Subcutaneous abdominal adipose tissue (tissue), 5 donors: ENCODE measurements around the gene BDH1.
"Not testable (repeated sequence)": the region's sequence is repeated elsewhere in the genome, so short reads cannot be mapped to it uniquely, and the experiment has no call there.

Experiments used
- H3K27ac ChIP-seq: one replicate; pipeline ENCODE4 v1.7.0; 2013; ENCODE audit warnings: low read depth, mild to moderate bottlenecking, inconsistent platforms, low read length, moderate library complexity
- H3K27me3 ChIP-seq, 5 donors: one replicate each; pipeline ENCODE4 v1.7.0; 2013; ENCODE audit warnings: low read length in 5 of 5, inconsistent platforms in 1 of 5; ENCODE audit not compliant: control insufficient read depth in 5 of 5, insufficient read depth in 4 of 5
- H3K36me3 ChIP-seq, 5 donors: one replicate each; pipeline ENCODE4 v1.7.0; 2013; ENCODE audit warnings: low read length in 5 of 5; ENCODE audit not compliant: control insufficient read depth in 5 of 5, insufficient read depth in 5 of 5
- H3K4me1 ChIP-seq, 5 donors: one replicate each; pipeline ENCODE4 v1.7.0; 2013; ENCODE audit warnings: low read length in 5 of 5, mild to moderate bottlenecking in 3 of 5, moderate library complexity in 1 of 5; ENCODE audit not compliant: control insufficient read depth in 5 of 5, insufficient read depth in 5 of 5
- H3K4me3 ChIP-seq, 5 donors: one replicate each; pipeline ENCODE4 v1.7.0; 2013; ENCODE audit warnings: low read length in 5 of 5, low read depth in 1 of 5
- H3K9ac ChIP-seq, 5 donors: one replicate each; pipeline ENCODE4 v1.7.0; 2013; ENCODE audit warnings: low read length in 5 of 5, mild to moderate bottlenecking in 4 of 5, moderate library complexity in 3 of 5
- H3K9me3 ChIP-seq, 5 donors: one replicate each; pipeline ENCODE4 v1.7.0; 2013; ENCODE audit warnings: low read length in 5 of 5; ENCODE audit not compliant: control insufficient read depth in 5 of 5
- donor health status: healthy.
- donor health status: healthy.
- donor health status: healthy.
- donor health status: healthy.
- donor health status: healthy.

BDH1 gene

DNA sequence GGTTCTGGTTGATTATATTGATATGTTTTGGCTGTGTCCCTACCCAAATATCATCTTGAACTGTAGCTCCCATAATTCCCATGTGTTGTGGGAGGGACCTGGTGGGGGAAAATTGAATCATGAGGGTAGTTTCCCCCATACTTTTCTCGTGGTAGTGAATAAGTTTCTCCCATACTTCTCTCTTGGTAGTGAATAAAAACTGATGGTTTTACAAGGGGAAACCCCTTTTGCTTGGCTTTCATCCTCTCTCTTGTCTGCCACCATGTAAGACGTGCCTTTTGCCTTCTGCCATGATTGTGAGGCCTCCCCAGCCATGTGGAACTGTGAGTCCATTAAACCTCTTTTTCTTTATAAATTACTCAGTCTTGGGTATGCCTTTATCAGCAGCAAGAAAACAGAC is 13.7 kb upstream of the BDH1 start:
- not testable (repeated sequence) for H3K9me3 ChIP-seq, H3K9ac ChIP-seq, H3K36me3 ChIP-seq, H3K27me3 ChIP-seq, H3K27ac ChIP-seq, H3K4me3 ChIP-seq, H3K4me1 ChIP-seq

DNA sequence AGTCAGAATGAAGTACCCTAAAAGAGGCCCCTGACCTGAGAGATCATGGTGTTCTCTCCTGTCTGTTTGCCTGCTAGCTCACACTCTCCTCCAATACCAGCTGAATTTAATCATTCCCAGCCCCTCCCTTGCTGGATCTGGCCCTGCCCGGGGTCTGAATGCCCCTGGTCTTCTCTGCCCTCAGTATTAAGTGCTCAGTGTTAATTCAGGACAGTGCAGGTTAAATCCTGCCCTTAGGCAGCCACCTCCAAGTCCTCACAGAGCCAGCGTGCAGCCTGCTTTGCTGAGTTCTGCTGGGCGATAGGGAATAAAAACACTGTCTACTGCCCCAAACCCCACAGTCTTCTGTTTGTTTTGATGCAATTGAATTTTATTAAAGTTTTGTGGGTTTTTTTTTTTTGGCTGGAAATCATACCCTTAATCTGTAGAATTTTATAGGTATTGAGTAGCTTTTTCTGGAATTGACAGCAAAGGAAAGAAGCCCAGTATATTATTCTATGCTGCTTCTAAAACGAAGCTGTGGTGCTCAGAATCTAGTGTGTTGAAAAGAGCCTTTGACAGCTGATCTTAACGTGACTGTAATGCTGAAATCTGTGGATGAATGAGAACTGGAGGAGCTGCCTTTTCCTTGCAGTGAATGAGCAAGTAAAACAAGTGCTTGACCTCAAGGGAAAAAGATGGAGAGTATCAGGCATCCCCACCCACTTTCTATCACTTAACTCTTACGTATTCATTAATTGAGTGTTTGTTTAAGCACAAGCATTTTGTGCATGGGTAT is 12.3 kb upstream of the BDH1 start:
- no peak overlapping the region for H3K4me3 ChIP-seq

GRCh38 chr3:197566155-197566554 is 10.4 kb upstream of the BDH1 start:
- H3K4me1 ChIP-seq, H3K9me3 ChIP-seq, H3K9ac ChIP-seq, H3K4me3 ChIP-seq, H3K27ac ChIP-seq, H3K27me3 ChIP-seq, H3K36me3 ChIP-seq: not testable (repeated sequence)

More for the DNA sequence above, 12.3 kb upstream of the BDH1 start:
- Histone ChIP-seq H3K4me1 (no peaks in the 10 kb centered on the region), H3K27me3 (peaks cover 0 to 8% (median 6%) of the 10 kb centered on the region in 5 donors), H3K27ac (no peak overlapping the region), H3K9me3 (peaks cover 0 to 9% (median 2%) of the 10 kb centered on the region in 5 donors), H3K36me3 (no peaks in the 10 kb centered on the region), H3K9ac (no peak overlapping the region)

GRCh38 chr3:197564097-197564843 is 8.5 kb upstream of the BDH1 start:
- Histone ChIP-seq H3K9ac (no peak overlapping the region), H3K4me3 (no peak overlapping the region), H3K27me3 (peaks cover 0 to 8% (median 4%) of the 10 kb centered on the region in 5 donors), H3K4me1 (peaks cover 0 to 7% (median 3%) of the 10 kb centered on the region in 5 donors), H3K36me3 (no peaks in the 10 kb centered on the region), H3K27ac (no peak overlapping the region), H3K9me3 (peaks cover 0 to 9% (median 2%) of the 10 kb centered on the region in 5 donors)

GRCh38 chr3:197562398-197563251 is 6.9 kb upstream of the BDH1 start:
- Histone ChIP-seq H3K36me3 (no peaks in the 10 kb centered on the region), H3K27me3 (peaks cover 0 to 5% (median under 1%) of the 10 kb centered on the region in 5 donors), H3K9me3 (peaks cover 0 to 9% (median 2%) of the 10 kb centered on the region in 5 donors), H3K4me3 (no peak overlapping the region), H3K9ac (no peak overlapping the region), H3K4me1 (peaks cover 0 to 9% (median 3%) of the 10 kb centered on the region in 5 donors), H3K27ac (no peak overlapping the region)

DNA sequence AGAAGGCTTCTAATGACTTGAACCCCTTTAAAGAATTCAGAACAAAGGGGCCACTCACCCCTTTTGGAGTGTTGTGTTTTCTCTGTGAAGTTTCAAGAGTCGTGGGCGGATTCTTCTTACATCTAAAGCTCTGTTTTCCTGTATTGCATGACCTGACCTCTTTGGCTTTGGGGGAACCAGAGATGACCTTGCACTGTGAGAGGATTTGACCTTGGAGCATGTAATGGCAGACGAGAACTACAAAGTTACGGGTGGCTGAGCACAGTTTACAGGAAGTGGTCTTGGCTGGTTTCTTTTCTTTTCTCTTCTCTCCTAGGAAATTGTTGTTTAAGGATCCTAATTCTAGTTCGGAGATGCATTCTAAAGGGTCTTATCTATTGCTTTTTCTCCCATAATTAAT is 6.2 kb upstream of the BDH1 start:
- Histone ChIP-seq H3K36me3 (no peaks in the 10 kb centered on the region), H3K9ac (no peak overlapping the region), H3K27me3 (peaks cover 0 to under 1% (median 0%) of the 10 kb centered on the region in 5 donors), H3K4me1 (peaks cover 0 to 9% (median 3%) of the 10 kb centered on the region in 5 donors), H3K27ac (no peak overlapping the region), H3K4me3 (no peak overlapping the region), H3K9me3 (peaks cover 0 to 9% (median 2%) of the 10 kb centered on the region in 5 donors)

DNA sequence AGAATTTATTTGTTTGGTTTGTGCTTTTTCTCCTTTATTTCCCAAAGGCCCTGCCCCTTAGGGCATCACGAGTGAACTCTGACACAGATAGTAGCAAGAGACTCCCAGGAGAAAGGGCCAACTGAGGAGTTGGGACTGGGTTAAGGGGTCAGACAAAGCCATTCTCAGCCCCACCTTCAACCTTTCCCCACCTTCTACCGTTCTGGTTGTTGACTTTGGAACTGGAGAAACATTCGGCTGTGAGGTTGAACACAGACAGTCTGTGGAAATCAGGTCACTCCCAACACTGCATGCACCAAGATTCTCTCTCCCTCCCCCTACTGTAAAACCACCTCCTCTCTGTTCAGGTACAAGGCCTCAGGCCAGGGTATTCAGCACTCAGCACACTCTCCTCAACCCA is 3.9 kb upstream of the BDH1 start:
- H3K36me3 ChIP-seq, result no peaks in the 10 kb centered on the region

GRCh38 chr3:197554562-197555280 is 1.0 kb downstream of the BDH1 start:
- Histone ChIP-seq H3K9ac (peak overlapping the region in 4 of 5 donors; percentile 71 to 76 (median 74)), H3K36me3 (no peaks in the 10 kb centered on the region), H3K27ac (peak overlapping the region; percentile 74), H3K9me3 (no peaks in the 10 kb centered on the region), H3K4me3 (peak overlapping the region; percentile 86 to 95 (median 90)), H3K27me3 (no peaks in the 10 kb centered on the region), H3K4me1 (peaks cover 4 to 29% (median 27%) of the 10 kb centered on the region in 5 donors)

More for the DNA sequence above, 3.9 kb upstream of the BDH1 start:
- H3K27ac ChIP-seq, result no peak overlapping the region
- peaks cover 0 to 23% (median 19%) of the 10 kb centered on the region in 5 donors for H3K4me1 ChIP-seq
- no peaks in the 10 kb centered on the region for H3K27me3 ChIP-seq
- peaks cover 0 to 4% (median 0%) of the 10 kb centered on the region in 5 donors for H3K9me3 ChIP-seq
- peak overlapping the region in 1 of 5 donors; percentile 39 for H3K4me3 ChIP-seq
- H3K9ac ChIP-seq, result no peak overlapping the region

DNA sequence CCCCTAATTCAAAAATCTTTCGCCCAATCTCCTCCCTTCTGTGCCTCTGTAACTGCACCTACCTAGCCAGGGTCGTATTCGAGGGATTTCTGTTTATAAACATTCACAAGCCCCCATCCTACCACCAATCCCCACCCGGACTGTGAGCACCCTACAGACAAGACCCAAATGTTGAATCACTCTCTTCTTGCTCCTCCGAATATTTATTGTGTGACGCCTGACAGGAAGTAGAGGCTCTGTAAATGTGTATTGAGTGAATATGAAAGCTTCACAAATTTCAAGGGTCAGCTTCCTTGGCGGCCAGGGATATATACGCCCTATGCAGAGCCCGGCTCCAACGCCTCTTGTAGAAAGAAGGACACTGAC is 1.6 kb downstream of the BDH1 start:
- H3K4me1 ChIP-seq, result peaks cover 4 to 26% (median 23%) of the 10 kb centered on the region in 5 donors
- no peaks in the 10 kb centered on the region for H3K9me3 ChIP-seq
- peak overlapping the region; percentile 86 to 95 (median 90) for H3K4me3 ChIP-seq
- peak overlapping the region in 4 of 5 donors; percentile 48 to 68 (median 48) for H3K9ac ChIP-seq
- peak overlapping the region; percentile 74 for H3K27ac ChIP-seq
- no peaks in the 10 kb centered on the region for H3K36me3 ChIP-seq
- H3K27me3 ChIP-seq, result no peaks in the 10 kb centered on the region
